Thoracic aorta (tissue), 2 donors: ENCODE measurements around the gene ERGIC1. TPM values are rescaled to one million over a fixed set of nuclear protein-coding genes. Genes with fewer than 3 reads are reported as not detected.

ENCODE experiments used
- ATAC-seq: fragments of 150-250 bp; one replicate; pipeline ENCODE4 v1.8.0; 2017; ENCODE audit warnings: low read depth; ENCODE audit not compliant: insufficient number of reproducible peaks, low FRiP score
- DNase-seq: peaks from one replicate; pipeline ENCODE4 v3.0.0-alpha.2; 2020; ENCODE audit warnings: low spot score
- H3K27ac ChIP-seq, 2 donors: fragments of 200-600 bp; sonication (generic); 1 replicate in 1 of 2; 2 replicates in 1 of 2; pipeline ENCODE4 v1.5.1; 2016; ENCODE audit warnings: mild to moderate bottlenecking in 2 of 2, moderate library complexity in 2 of 2
- H3K27me3 ChIP-seq: fragments of 200-600 bp; sonication (generic); replicated peaks from 2 replicates; pipeline ENCODE4 v1.6.0; 2016; ENCODE audit warnings: mild to moderate bottlenecking; ENCODE audit not compliant: insufficient read depth
- H3K36me3 ChIP-seq: fragments of 200-600 bp; sonication (generic); one replicate; pipeline ENCODE4 v1.5.1; 2016
- H3K4me1 ChIP-seq, 2 donors: fragments of 200-600 bp; sonication (generic); 1 replicate in 1 of 2; 2 replicates in 1 of 2; pipeline versions ENCODE4 v1.5.1 to v1.6.0; 2016; ENCODE audit warnings: low read depth in 2 of 2, mild to moderate bottlenecking in 1 of 2; ENCODE audit not compliant: control insufficient read depth in 1 of 2
- H3K4me3 ChIP-seq: fragments of 200-600 bp; sonication (generic); 2 replicates; pipeline ENCODE4 v1.5.1; 2016; ENCODE audit warnings: mild to moderate bottlenecking
- H3K9me3 ChIP-seq: fragments of 200-600 bp; sonication (generic); 2 replicates; pipeline ENCODE4 v1.5.1; 2016
- total RNA-seq, 2 donors: library from RNA; depleted of rRNA; stranded (reverse); fragments of >200 nt; gene quantifications; one replicate each; pipeline versions ENCODE4 v1.1.0 to v1.2.3, GENCODE V29; 2016
- TF ChIP-seq, protein P1 (sequence below): fragments of 200-600 bp; sonication (generic); IDR thresholded peaks from one replicate; pipeline ENCODE4 v1.5.1; 2019; ENCODE audit warnings: antibody characterized with exemption

The ERGIC1 gene
- total RNA-seq, 2 donors from 2014 or later: 141 to 230 TPM

DNA sequence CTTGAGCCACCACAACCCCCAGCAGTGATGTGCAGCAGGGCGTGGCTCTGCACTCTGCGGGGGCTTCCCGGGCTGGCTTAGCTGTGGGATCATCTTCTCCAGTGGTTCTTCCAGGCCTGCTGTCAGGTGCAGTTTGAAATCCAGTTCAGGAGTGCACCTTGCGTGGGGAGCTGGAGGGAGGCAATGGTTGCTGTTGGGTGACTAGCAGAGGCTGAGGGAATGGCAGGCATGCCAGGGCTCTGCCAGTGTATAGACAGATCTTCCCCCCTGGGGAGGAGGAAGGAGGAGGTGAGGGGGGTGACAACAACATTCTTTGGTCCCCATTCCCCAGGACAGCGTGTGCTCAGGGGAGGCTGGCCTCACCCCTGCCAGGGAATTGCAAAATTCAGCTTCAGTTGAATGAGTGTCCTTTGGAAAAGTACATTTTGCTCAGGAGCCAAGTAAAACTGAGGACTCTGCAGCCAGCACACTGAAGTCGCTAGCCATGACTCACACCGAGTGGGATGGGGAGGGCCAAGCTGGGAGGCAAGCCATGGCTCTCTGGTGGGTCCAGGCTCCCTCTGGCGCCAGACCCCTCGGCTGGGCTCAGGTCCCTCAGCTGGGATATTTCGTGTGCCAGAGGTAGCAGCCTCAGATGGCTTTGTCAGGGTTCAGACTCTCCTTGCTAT lies 35.0 kb downstream of the ERGIC1 start:
- Histone ChIP-seq H3K27ac (peak overlapping the region; percentile 95 to 99), H3K4me1 (peaks cover 71 to 93% of the 10 kb centered on the region in 2 donors), H3K36me3 (no peaks in the 10 kb centered on the region), H3K4me3 (peak overlapping the region; percentile 51), H3K9me3 (no peaks in the 10 kb centered on the region), H3K27me3 (no peaks in the 10 kb centered on the region)
- DNase-seq (peak; percentile 86), ATAC-seq (peak; percentile 72)
- TF ChIP-seq, protein P1, sequence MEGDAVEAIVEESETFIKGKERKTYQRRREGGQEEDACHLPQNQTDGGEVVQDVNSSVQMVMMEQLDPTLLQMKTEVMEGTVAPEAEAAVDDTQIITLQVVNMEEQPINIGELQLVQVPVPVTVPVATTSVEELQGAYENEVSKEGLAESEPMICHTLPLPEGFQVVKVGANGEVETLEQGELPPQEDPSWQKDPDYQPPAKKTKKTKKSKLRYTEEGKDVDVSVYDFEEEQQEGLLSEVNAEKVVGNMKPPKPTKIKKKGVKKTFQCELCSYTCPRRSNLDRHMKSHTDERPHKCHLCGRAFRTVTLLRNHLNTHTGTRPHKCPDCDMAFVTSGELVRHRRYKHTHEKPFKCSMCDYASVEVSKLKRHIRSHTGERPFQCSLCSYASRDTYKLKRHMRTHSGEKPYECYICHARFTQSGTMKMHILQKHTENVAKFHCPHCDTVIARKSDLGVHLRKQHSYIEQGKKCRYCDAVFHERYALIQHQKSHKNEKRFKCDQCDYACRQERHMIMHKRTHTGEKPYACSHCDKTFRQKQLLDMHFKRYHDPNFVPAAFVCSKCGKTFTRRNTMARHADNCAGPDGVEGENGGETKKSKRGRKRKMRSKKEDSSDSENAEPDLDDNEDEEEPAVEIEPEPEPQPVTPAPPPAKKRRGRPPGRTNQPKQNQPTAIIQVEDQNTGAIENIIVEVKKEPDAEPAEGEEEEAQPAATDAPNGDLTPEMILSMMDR: peak; percentile 19

DNA sequence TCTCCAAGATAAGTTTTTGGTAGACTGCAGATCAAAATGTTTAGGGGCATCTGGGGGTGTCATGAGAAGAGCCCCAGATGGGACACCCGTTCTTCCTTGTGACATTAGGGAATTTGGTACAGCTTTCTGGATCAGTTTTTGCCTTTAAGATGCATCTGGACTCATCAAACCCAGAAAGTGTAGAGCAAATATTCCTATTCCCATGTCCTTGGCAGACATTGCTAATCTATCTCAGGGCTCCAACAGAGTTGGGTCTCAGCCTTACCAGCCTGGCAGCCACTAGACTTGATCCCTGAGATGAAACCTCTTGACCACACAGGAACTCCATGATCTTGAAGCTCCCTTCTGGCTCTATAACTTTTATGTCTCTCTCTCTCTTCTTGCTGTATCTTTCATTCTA lies 35.6 kb downstream of the ERGIC1 start:
- Histone ChIP-seq H3K36me3 (no peaks in the 10 kb centered on the region), H3K4me1 (peaks cover 71 to 95% of the 10 kb centered on the region in 2 donors), H3K9me3 (no peaks in the 10 kb centered on the region), H3K4me3 (peak overlapping the region; percentile 3), H3K27ac (peak overlapping the region; percentile 95 to 99), H3K27me3 (no peaks in the 10 kb centered on the region)
- ATAC-seq (no peak), DNase-seq (no peak)
- TF ChIP-seq, protein P1: no peak

DNA sequence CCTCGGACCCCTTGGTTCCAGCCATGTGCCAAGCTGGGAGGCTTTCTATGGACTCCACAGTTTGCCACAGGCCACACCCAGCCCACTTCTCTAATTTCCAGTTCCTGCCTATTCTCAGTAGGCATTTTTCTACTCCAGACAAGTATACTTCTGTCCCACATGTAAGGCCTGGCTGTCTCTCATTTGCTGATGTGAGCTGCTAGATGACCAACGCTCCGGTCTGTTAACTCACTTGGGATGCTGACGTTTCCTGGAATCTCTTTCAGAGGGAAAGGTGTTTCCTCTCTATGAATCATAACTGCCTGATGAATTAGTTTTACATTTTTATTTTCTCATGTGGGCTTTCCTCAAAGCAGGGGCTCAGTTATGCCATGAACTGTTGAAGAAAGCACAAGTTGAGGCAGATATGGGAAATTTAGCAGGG lies 36.3 kb downstream of the ERGIC1 start:
- Histone ChIP-seq H3K4me1 (peaks cover 74 to 97% of the 10 kb centered on the region in 2 donors), H3K4me3 (peak overlapping the region; percentile 31), H3K27me3 (no peaks in the 10 kb centered on the region), H3K27ac (peak overlapping the region; percentile 95 to 99), H3K9me3 (no peaks in the 10 kb centered on the region), H3K36me3 (no peaks in the 10 kb centered on the region)
- ATAC-seq (peak; percentile 17), DNase-seq (peak; percentile 73)
- TF ChIP-seq, protein P1: no peak

DNA sequence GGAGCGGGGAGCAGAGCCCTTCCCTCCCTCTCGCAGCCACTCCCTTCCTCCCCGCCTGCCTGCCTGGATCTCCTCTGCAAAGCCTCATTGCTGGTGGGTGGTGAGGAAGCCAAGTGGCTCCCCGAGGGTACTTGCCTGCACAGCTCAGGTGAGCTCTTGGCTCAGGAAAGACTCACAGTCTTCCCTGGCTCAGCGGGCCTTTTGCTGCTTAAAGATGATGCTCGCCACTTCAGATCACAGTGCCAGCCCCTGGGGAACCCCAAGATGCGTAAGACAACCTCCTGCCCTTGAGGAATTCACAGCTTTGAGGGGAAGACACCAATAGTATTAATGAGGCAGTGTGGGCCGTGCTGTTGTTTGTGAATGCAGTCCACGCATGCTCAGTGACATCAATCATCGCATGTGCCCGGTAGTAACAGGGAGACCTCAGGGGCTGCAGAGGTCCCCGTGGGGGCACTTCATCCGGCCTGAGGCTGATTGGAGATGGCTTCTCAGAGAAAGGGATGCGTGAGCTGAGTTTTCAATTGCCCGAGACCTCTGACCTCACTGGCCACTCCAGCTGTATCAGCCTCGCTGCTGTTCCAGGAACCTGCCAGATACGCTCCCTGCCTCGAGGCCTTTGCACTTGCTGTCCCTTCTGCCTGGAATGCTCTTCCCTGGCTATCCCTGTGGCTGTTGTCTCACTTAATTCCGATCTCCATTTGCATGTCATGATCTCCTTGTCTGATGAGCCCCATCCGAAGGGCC lies 36.8 kb downstream of the ERGIC1 start:
- Histone ChIP-seq H3K27ac (peak overlapping the region; percentile 95 to 99), H3K36me3 (no peaks in the 10 kb centered on the region), H3K9me3 (no peaks in the 10 kb centered on the region), H3K4me1 (peaks cover 72 to 97% of the 10 kb centered on the region in 2 donors), H3K27me3 (no peaks in the 10 kb centered on the region), H3K4me3 (peak overlapping the region; percentile 31)
- DNase-seq (no peak), ATAC-seq (no peak)
- TF ChIP-seq, protein P1: no peak

GRCh38 chr5:172871536-172871935 lies 37.5 kb downstream of the ERGIC1 start:
- no peak for ATAC-seq

More at GRCh38 chr5:172871536-172871935, 37.5 kb downstream of the ERGIC1 start:
- peaks cover 69 to 93% of the 10 kb centered on the region in 2 donors for H3K4me1 ChIP-seq
- no peaks in the 10 kb centered on the region for H3K27me3 ChIP-seq
- TF ChIP-seq, protein P1: no peak
- DNase-seq: no peak
- H3K9me3 ChIP-seq: no peaks in the 10 kb centered on the region
- H3K4me3 ChIP-seq: no peak overlapping the region
- peak overlapping the region; percentile 95 to 99 for H3K27ac ChIP-seq
- H3K36me3 ChIP-seq: no peaks in the 10 kb centered on the region
